GM23338 (cell line): Measurements from ENCODE around the gene INHA. TPM values are rescaled to one million over a fixed set of nuclear protein-coding genes. Genes with fewer than 3 reads are reported as not detected.
A peak's percentile ranks its signal among the peaks of the same experiment; 100 is the strongest.

ENCODE experiments used
- ATAC-seq: fragments of 200-7000 bp; cut with Tn5 transposase; 3 replicates; pipeline ENCODE4 v1.9.1; 2020
- DNase-seq: peaks from one replicate; pipeline ENCODE4 v3.0.0-alpha.2; 2015; ENCODE audit warnings: low spot score
- H2AFZ ChIP-seq: fragments of 200-600 bp; sonication (generic); 2 replicates; pipeline ENCODE4 v1.8.0; 2016; ENCODE audit warnings: antibody characterized with exemption, mild to moderate bottlenecking, moderate library complexity
- H3F3A ChIP-seq: fragments of 200-600 bp; sonication (generic); replicated peaks from 2 replicates; pipeline ENCODE4 v1.8.0; 2017; ENCODE audit warnings: antibody characterized with exemption, mixed run types, low read depth
- H3K27ac ChIP-seq: fragments of 200-600 bp; sonication (generic); 2 replicates; pipeline ENCODE4 v1.6.1; 2016; ENCODE audit warnings: low read depth
- H3K27me3 ChIP-seq: fragments of 200-600 bp; sonication (generic); 2 replicates; pipeline ENCODE4 v1.8.0; 2016; ENCODE audit warnings: mild to moderate bottlenecking, mixed run types, moderate library complexity; ENCODE audit not compliant: insufficient read depth
- H3K36me3 ChIP-seq: fragments of 200-600 bp; sonication (generic); 2 replicates; pipeline ENCODE4 v1.8.0; 2016; ENCODE audit warnings: mild to moderate bottlenecking; ENCODE audit not compliant: insufficient read depth
- H3K4me1 ChIP-seq: fragments of 200-600 bp; sonication (generic); 2 replicates; pipeline ENCODE4 v1.8.0; 2016; ENCODE audit warnings: mild to moderate bottlenecking, moderate library complexity; ENCODE audit not compliant: insufficient read depth
- H3K4me2 ChIP-seq: fragments of 200-600 bp; sonication (generic); 2 replicates; pipeline ENCODE4 v1.7.1; 2017; ENCODE audit warnings: mixed run types
- H3K4me3 ChIP-seq: fragments of 200-600 bp; sonication (generic); 2 replicates; pipeline ENCODE4 v1.6.1; 2016; ENCODE audit warnings: mixed run types
- H3K79me2 ChIP-seq: fragments of 200-600 bp; sonication (generic); replicated peaks from 2 replicates; pipeline ENCODE4 v1.8.0; 2017; ENCODE audit warnings: mild to moderate bottlenecking; ENCODE audit not compliant: insufficient read depth
- H3K9me2 ChIP-seq: fragments of 200-600 bp; sonication (generic); 2 replicates; pipeline ENCODE4 v1.8.0; 2017; ENCODE audit not compliant: insufficient read depth
- H4K20me1 ChIP-seq: fragments of 200-600 bp; sonication (generic); replicated peaks from 2 replicates; pipeline ENCODE4 v1.8.0; 2017; ENCODE audit warnings: mild to moderate bottlenecking; ENCODE audit not compliant: insufficient read depth
- H3K27ac Mint-ChIP-seq: 2 replicates; pipeline ENCODE4 v1.8.0; 2020; ENCODE audit warnings: inconsistent platforms, mild to moderate bottlenecking, moderate library complexity, mixed read lengths
- H3K27me3 Mint-ChIP-seq: 3 replicates; pipeline ENCODE4 v1.8.0; 2022; ENCODE audit warnings: low read depth, mild to moderate bottlenecking, moderate library complexity, mixed read lengths, inconsistent platforms; ENCODE audit not compliant: insufficient read depth, poor library complexity
- H3K36me3 Mint-ChIP-seq: 3 replicates; pipeline ENCODE4 v1.8.0; 2021; ENCODE audit warnings: low read depth, mild to moderate bottlenecking, inconsistent platforms, moderate library complexity, mixed read lengths
- H3K4me1 Mint-ChIP-seq: 3 replicates; pipeline ENCODE4 v1.8.0; 2020; ENCODE audit warnings: mild to moderate bottlenecking, inconsistent platforms, mixed read lengths
- H3K4me3 Mint-ChIP-seq: 3 replicates; pipeline ENCODE4 v1.8.0; 2021; ENCODE audit warnings: moderate library complexity, mild to moderate bottlenecking, inconsistent platforms, mixed read lengths
- H3K9me3 Mint-ChIP-seq: 3 replicates; pipeline ENCODE4 v1.8.0; 2020; ENCODE audit warnings: moderate library complexity, mild to moderate bottlenecking, inconsistent platforms, mixed read lengths
- ETS1 ChIP-seq: IDR thresholded peaks from 2 replicates; pipeline ENCODE4 v1.6.1; 2016; ENCODE audit warnings: antibody characterized with exemption
- EZH2 ChIP-seq: fragments of 200-600 bp; sonication (generic); IDR thresholded peaks from one replicate; pipeline ENCODE4 v1.8.0; 2017; ENCODE audit warnings: antibody characterized with exemption, mild to moderate bottlenecking, low read depth; ENCODE audit not compliant: unreplicated experiment
- EZH2phosphoT487 ChIP-seq: fragments of 200-600 bp; sonication (generic); IDR thresholded peaks from one replicate; pipeline ENCODE4 v1.8.1; 2018; ENCODE audit warnings: antibody characterized with exemption; ENCODE audit not compliant: unreplicated experiment
- POLR2AphosphoS5 ChIP-seq: IDR thresholded peaks from 2 replicates; pipeline ENCODE4 v1.6.1; 2016; ENCODE audit warnings: antibody characterized with exemption, low read depth
- ZNF331 ChIP-seq: fragments of 250-450 bp; sonication (Bioruptor Pico); IDR thresholded peaks from 2 replicates; pipeline ENCODE4 v1.5.0; 2020; ENCODE audit warnings: low read depth, mild to moderate bottlenecking, moderate library complexity
- ZNF462 ChIP-seq: fragments of 250-450 bp; sonication (Bioruptor Pico); IDR thresholded peaks from 2 replicates; pipeline ENCODE4 v1.5.0; 2020; ENCODE audit warnings: mild to moderate bottlenecking, moderate library complexity
- polyA plus RNA-seq: library from polyadenylated mRNA; unstranded; fragments of >200 nt; fragmentation: Nextera tagmentation; extraction: Ambion mirVana; gene quantifications from 2 replicates; pipeline ENCODE4 v1.2.1, GENCODE V29; 2016
- total RNA-seq: library from RNA; depleted of rRNA; stranded (reverse); fragments of >200 nt; shearing (Covaris generic); gene quantifications from 2 replicates; pipeline ENCODE4 v1.2.3, GENCODE V29; 2014

Gene INHA
- total and polyA plus RNA-seq, 2 experiments from 2014 or later: 1.5 to 1.6 TPM

GRCh38 chr2:219598308-219599078 lies 26.4 kb downstream of the INHA start:
- no peaks in the 10 kb centered on the region; the same call in 1 of the 2 replicates for H3F3A ChIP-seq
- Mint-ChIP-seq H3K27me3 (peaks cover 2% of the 10 kb centered on the region), H3K9me3 (no peaks in the 10 kb centered on the region; the same call in 2 of the 3 replicates), H3K27ac (peak overlapping the region; percentile 99), H3K4me1 (peaks cover 27% of the 10 kb centered on the region), H3K4me3 (peak overlapping the region; percentile 96), H3K36me3 (peaks cover 3% of the 10 kb centered on the region; the same call in 2 of the 3 replicates)
- peaks cover 26% of the 10 kb centered on the region for H3K4me1 ChIP-seq
- ATAC-seq (no peak), DNase-seq (no peak)
- no peaks in the 10 kb centered on the region for H3K9me2 ChIP-seq
- peak overlapping the region; percentile 57 for H3K4me3 ChIP-seq
- no peak for TF ChIP-seq EZH2phosphoT487
- 0 out of 2 replicates have a peak, but pooled peaks have one; percentile 4 for TF ChIP-seq POLR2AphosphoS5
- H4K20me1 ChIP-seq: no peaks in the 10 kb centered on the region
- H3K27me3 ChIP-seq: no peaks in the 10 kb centered on the region
- H3K79me2 ChIP-seq: peaks cover 9% of the 10 kb centered on the region; the same call in 1 of the 2 replicates
- no peaks in the 10 kb centered on the region for H3K36me3 ChIP-seq
- H3K4me2 ChIP-seq: peak overlapping the region; percentile 81
- peak overlapping the region; percentile 89 for H3K27ac ChIP-seq
- no peak overlapping the region for H2AFZ ChIP-seq

GRCh38 chr2:219603771-219604170 lies 31.7 kb downstream of the INHA start:
- Mint-ChIP-seq H3K36me3 (peaks cover 24% of the 10 kb centered on the region; the same call in 2 of the 3 replicates), H3K9me3 (no peaks in the 10 kb centered on the region), H3K27ac (no peak overlapping the region), H3K4me1 (peaks cover 5% of the 10 kb centered on the region; the same call in 2 of the 3 replicates), H3K4me3 (no peak overlapping the region), H3K27me3 (peaks cover 14% of the 10 kb centered on the region)
- Histone ChIP-seq H3K4me3 (no peak overlapping the region), H3K79me2 (peaks cover 8% of the 10 kb centered on the region; the same call in 1 of the 2 replicates), H3K9me2 (no peaks in the 10 kb centered on the region), H3K27ac (no peak overlapping the region), H4K20me1 (no peaks in the 10 kb centered on the region), H2AFZ (no peak overlapping the region), H3K27me3 (no peaks in the 10 kb centered on the region), H3K4me1 (peaks cover 2% of the 10 kb centered on the region; the same call in 1 of the 2 replicates), H3F3A (no peaks in the 10 kb centered on the region), H3K36me3 (no peaks in the 10 kb centered on the region), H3K4me2 (no peak overlapping the region)
- ATAC-seq (no peak), DNase-seq (no peak)
- TF ChIP-seq EZH2 (no peak), ETS1 (no peak), ZNF331 (CRISPR knock-in tag) (no peak)

- no peaks in the 10 kb centered on the region for H3K9me3 Mint-ChIP-seq
- ATAC-seq (no peak), DNase-seq (no peak)
- Histone ChIP-seq H3K27me3 (no peaks in the 10 kb centered on the region), H3K4me3 (no peak overlapping the region), H4K20me1 (no peaks in the 10 kb centered on the region), H3F3A (0 out of 2 replicates have a peak, but pooled peaks cover under 1% of the 10 kb centered on the region), H3K27ac (no peak overlapping the region), H2AFZ (no peak overlapping the region), H3K36me3 (no peaks in the 10 kb centered on the region), H3K9me2 (no peaks in the 10 kb centered on the region), H3K4me2 (no peak overlapping the region), H3K79me2 (no peaks in the 10 kb centered on the region), H3K4me1 (no peaks in the 10 kb centered on the region)
- H3K4me1 Mint-ChIP-seq: peaks cover 3% of the 10 kb centered on the region; the same call in 1 of the 3 replicates
- H3K27ac Mint-ChIP-seq: no peak overlapping the region; the same call in 1 of the 2 replicates
- H3K36me3 Mint-ChIP-seq: peaks cover 32% of the 10 kb centered on the region; the same call in 2 of the 3 replicates
- H3K4me3 Mint-ChIP-seq: no peak overlapping the region
- peaks cover 14% of the 10 kb centered on the region for H3K27me3 Mint-ChIP-seq
- no peak for TF ChIP-seq ZNF462 (CRISPR knock-in tag)
Observed at GRCh38 chr2:219605607-219605954, 33.5 kb downstream of the INHA start.
